H1 (cell line): Measurements from ENCODE around the gene NR2F2. TPM values are rescaled to one million over a fixed set of nuclear protein-coding genes. Genes with fewer than 3 reads are reported as not detected.

Source experiments
- CTCF ChIA-PET: fragments of 300-600 bp; sonication (Branson Sonifier 250); formaldehyde crosslinking; loops from one replicate; lab custom pipeline; 2021; ENCODE audit not compliant: partially characterized antibody; lab: Charles Lee
- POLR2A ChIA-PET: fragments of 300-600 bp; sonication (Branson Sonifier 250); formaldehyde crosslinking; loops from one replicate; lab custom pipeline; 2021; ENCODE audit warnings: inconsistent platforms; ENCODE audit not compliant: partially characterized antibody; lab: Charles Lee
- DNase-seq, 2 experiments: peaks; one replicate each; pipeline versions ENCODE4 v3.0.0 to v3.0.0-alpha.2; 2010 to 2022; ENCODE audit warnings: low spot score in 2 of 2, low read depth in 1 of 2, mixed read lengths in 1 of 2
- FAIRE-seq: peaks from 2 replicates; lab custom pipeline; 2011; peaks lifted over from hg19 to GRCh38; lab: Jason Lieb, UNC
- H2AFZ ChIP-seq: 2 replicates; pipeline ENCODE4 v1.8.1; 2012; ENCODE audit warnings: low read length, inconsistent platforms
- H2AK5ac ChIP-seq: 2 replicates; pipeline ENCODE4 v1.6.1; 2013; ENCODE audit warnings: low read depth, low read length
- H2BK120ac ChIP-seq: replicated peaks from 2 replicates; pipeline ENCODE3; 2013; ENCODE audit warnings: low read depth, low read length, inconsistent platforms
- H2BK12ac ChIP-seq: 2 replicates; pipeline ENCODE4 v1.6.1; 2013; ENCODE audit warnings: low read depth, low read length
- H2BK15ac ChIP-seq: 2 replicates; pipeline ENCODE4 v1.6.1; 2013; ENCODE audit warnings: low read length
- H2BK20ac ChIP-seq: 2 replicates; pipeline ENCODE4 v1.6.1; 2013; ENCODE audit warnings: low read length
- H2BK5ac ChIP-seq: 2 replicates; pipeline ENCODE4 v1.6.1; 2013; ENCODE audit warnings: low read depth, low read length
- H3K14ac ChIP-seq: 2 replicates; pipeline ENCODE4 v1.6.1; 2013; ENCODE audit warnings: inconsistent platforms; ENCODE audit not compliant: insufficient read length
- H3K18ac ChIP-seq: 2 replicates; pipeline ENCODE4 v1.6.1; 2013; ENCODE audit warnings: low read length; ENCODE audit errors: extremely low read depth
- H3K23ac ChIP-seq: 2 replicates; pipeline ENCODE4 v1.6.1; 2013; ENCODE audit warnings: inconsistent platforms; ENCODE audit not compliant: insufficient read length
- H3K23me2 ChIP-seq: 2 replicates; pipeline ENCODE4 v1.6.1; 2013; ENCODE audit warnings: low read depth, low read length
- H3K27ac ChIP-seq: 2 replicates; pipeline ENCODE4 v1.6.1; 2011; ENCODE audit warnings: low read depth, low read length, inconsistent platforms
- H3K27me3 ChIP-seq, 4 experiments: replicated peaks in 1 of 4; 1 replicate in 1 of 4; 2 replicates in 3 of 4; pipeline versions ENCODE4 v1.6.1 to v1.8.1; 2011 to 2013; ENCODE audit warnings: low read length in 3 of 4, mild to moderate bottlenecking in 3 of 4, inconsistent platforms in 2 of 4, mixed read lengths in 2 of 4, moderate library complexity in 1 of 4; ENCODE audit not compliant: control insufficient read depth in 3 of 4, insufficient read depth in 3 of 4; ENCODE audit errors: extremely low read depth in 1 of 4
- H3K36me3 ChIP-seq, 4 experiments: 2 replicates each; pipeline versions ENCODE4 v1.6.1 to v1.8.1; 2011 to 2013; ENCODE audit warnings: mild to moderate bottlenecking in 4 of 4, low read length in 3 of 4, moderate library complexity in 2 of 4, control low read depth in 1 of 4, inconsistent platforms in 1 of 4; ENCODE audit not compliant: insufficient read depth in 4 of 4, control insufficient read depth in 2 of 4
- H3K4ac ChIP-seq: replicated peaks from 2 replicates; pipeline ENCODE3; 2013; ENCODE audit warnings: low read length, low read depth, mixed read lengths, inconsistent platforms; ENCODE audit not compliant: insufficient read length
- H3K4me1 ChIP-seq, 4 experiments: replicated peaks in 1 of 4; 1 replicate in 1 of 4; 2 replicates in 3 of 4; pipeline versions ENCODE4 v1.6.1 to v1.8.1; 2011 to 2013; ENCODE audit warnings: low read length in 3 of 4, inconsistent platforms in 2 of 4, mixed read lengths in 1 of 4; ENCODE audit not compliant: insufficient read depth in 4 of 4, control insufficient read depth in 3 of 4
- H3K4me2 ChIP-seq, 2 experiments: 2 replicates each; pipeline versions ENCODE4 v1.6.1 to v1.8.1; 2011 to 2013; ENCODE audit warnings: low read depth in 2 of 2, low read length in 2 of 2, control low read depth in 1 of 2, inconsistent platforms in 1 of 2, mild to moderate bottlenecking in 1 of 2; ENCODE audit not compliant: insufficient read depth in 1 of 2
- H3K4me3 ChIP-seq, 4 experiments: fragments of 200-600, 300-600 bp in 1 of 4; sonication (generic), shearing (Covaris generic), sonication (Bioruptor Twin) in 1 of 4; 2 replicates each; pipeline versions ENCODE4 v1.5.1 to v1.8.1; 2011 to 2016; ENCODE audit warnings: low read length in 4 of 4, low read depth in 3 of 4, control low read depth in 2 of 4, inconsistent platforms in 2 of 4, mild to moderate bottlenecking in 2 of 4, mixed read lengths in 1 of 4, moderate library complexity in 1 of 4; ENCODE audit not compliant: insufficient read depth in 2 of 4; ENCODE audit errors: extremely low read depth in 1 of 4
- H3K56ac ChIP-seq: replicated peaks from 2 replicates; pipeline ENCODE3; 2013; ENCODE audit warnings: low read depth, mild to moderate bottlenecking, mixed read lengths, low read length, inconsistent platforms; ENCODE audit not compliant: insufficient read length
- H3K79me1 ChIP-seq: 2 replicates; pipeline ENCODE4 v1.6.1; 2013; ENCODE audit warnings: low read depth, low read length, control low read depth
- H3K79me2 ChIP-seq, 2 experiments: 2 replicates each; pipeline versions ENCODE4 v1.6.1 to v1.8.1; 2012 to 2013; ENCODE audit warnings: low read length in 2 of 2, mild to moderate bottlenecking in 2 of 2, inconsistent platforms in 1 of 2; ENCODE audit not compliant: insufficient read depth in 2 of 2, control insufficient read depth in 1 of 2
- H3K9ac ChIP-seq, 4 experiments: replicated peaks in 1 of 4; 1 replicate in 1 of 4; 2 replicates in 3 of 4; pipeline versions ENCODE4 v1.6.1 to v1.8.1; 2011 to 2013; ENCODE audit warnings: low read depth in 3 of 4, low read length in 3 of 4, control low read depth in 2 of 4, mild to moderate bottlenecking in 2 of 4, moderate library complexity in 2 of 4, inconsistent platforms in 1 of 4; ENCODE audit errors: extremely low read depth in 1 of 4
- H3K9me3 ChIP-seq, 2 experiments: 2 replicates each; pipeline versions ENCODE4 v1.6.1 to v1.8.1; 2012 to 2013; ENCODE audit warnings: mild to moderate bottlenecking in 2 of 2, moderate library complexity in 2 of 2, control low read depth in 1 of 2, inconsistent platforms in 1 of 2, low read depth in 1 of 2, low read length in 1 of 2, mixed read lengths in 1 of 2; ENCODE audit not compliant: insufficient read depth in 2 of 2
- H4K20me1 ChIP-seq, 2 experiments: replicated peaks in 1 of 2; 2 replicates each; pipeline versions ENCODE3 to v1.8.1; 2011 to 2013; ENCODE audit warnings: inconsistent platforms in 2 of 2, low read length in 2 of 2, mild to moderate bottlenecking in 1 of 2; ENCODE audit not compliant: insufficient read depth in 2 of 2, control insufficient read depth in 1 of 2
- H4K5ac ChIP-seq: 2 replicates; pipeline ENCODE4 v1.6.1; 2013; ENCODE audit warnings: low read length, low read depth, mixed read lengths, inconsistent platforms; ENCODE audit not compliant: insufficient read length
- H4K8ac ChIP-seq: 2 replicates; pipeline ENCODE4 v1.8.0; 2013; ENCODE audit warnings: mild to moderate bottlenecking, moderate library complexity, low read length, inconsistent platforms; ENCODE audit not compliant: insufficient read depth; ENCODE audit errors: extremely low read depth
- H4K91ac ChIP-seq: replicated peaks from 2 replicates; pipeline ENCODE3; 2013; ENCODE audit warnings: low read length, mixed read lengths, inconsistent platforms; ENCODE audit not compliant: insufficient read length
- CHD1 ChIP-seq: IDR thresholded peaks from 2 replicates; pipeline ENCODE4 v1.6.1; 2012; ENCODE audit warnings: low read depth, low read length, improper control_type of control experiment
- EZH2 ChIP-seq: fragments of 200-600 bp; sonication (generic); IDR thresholded peaks from 2 replicates; pipeline ENCODE4 v1.7.1; 2012; ENCODE audit warnings: low read depth, mild to moderate bottlenecking, moderate library complexity, low read length, inconsistent platforms; ENCODE audit not compliant: severe bottlenecking
- NANOG ChIP-seq: IDR thresholded peaks from 2 replicates; pipeline ENCODE4 v1.6.1; 2011; ENCODE audit warnings: low read length, low read depth, mild to moderate bottlenecking, inconsistent platforms; ENCODE audit not compliant: insufficient read depth, poor library complexity, severe bottlenecking
- RBBP5 ChIP-seq: IDR thresholded peaks from 2 replicates; pipeline ENCODE4 v1.7.1; 2012; ENCODE audit warnings: low read depth, mild to moderate bottlenecking, inconsistent platforms, low read length, moderate library complexity, borderline replicate concordance
- SIN3A ChIP-seq, 2 experiments: IDR thresholded peaks in 1 of 2; conservative IDR thresholded peaks in 1 of 2; 2 replicates each; pipeline ENCODE4 v1.6.1; 2011 to 2012; ENCODE audit warnings: low read length in 2 of 2, improper control_type of control experiment in 1 of 2, low read depth in 1 of 2, mild to moderate bottlenecking in 1 of 2
- SIRT6 ChIP-seq: IDR thresholded peaks from one replicate; pipeline ENCODE4 v1.7.1; 2012; ENCODE audit warnings: low read length, inconsistent platforms
- SRF ChIP-seq: IDR thresholded peaks from 2 replicates; pipeline ENCODE4 v1.6.1; 2011; ENCODE audit warnings: mild to moderate bottlenecking, low read depth, low read length, moderate library complexity
- USF2 ChIP-seq: IDR thresholded peaks from 2 replicates; pipeline ENCODE4 v1.6.1; 2011; ENCODE audit warnings: low read length, improper control_type of control experiment
- YY1 ChIP-seq: IDR thresholded peaks from 2 replicates; pipeline ENCODE4 v1.6.1; 2011; ENCODE audit warnings: low read depth, mild to moderate bottlenecking, low read length
- WGBS, 2 experiments: shearing (Covaris generic) in 1 of 2; methylation state at CpG; one replicate each; pipeline versions ENCODE4 v1.1.6 to v1.1.7; 2013 to 2015; ENCODE audit warnings: low lambda C conversion rate in 2 of 2, mixed read lengths in 2 of 2, inconsistent platforms in 1 of 2, low coverage in 1 of 2, missing lambda C conversion rate in 1 of 2; ENCODE audit not compliant: insufficient replicate concordance in 2 of 2, insufficient coverage in 1 of 2, insufficient read length in 1 of 2; ENCODE audit errors: extremely low coverage in 1 of 2, missing lambda C conversion rate in 1 of 2; 5-methylcytosine and 5-hydroxymethylcytosine counted together
- polyA plus RNA-seq, 7 experiments: library from polyadenylated mRNA; depleted of rRNA in 3 of 7; stranded (reverse) in 5 of 7; unstranded in 2 of 7; fragments of >200 nt in 5 of 7; fragments of 200-250 nt in 2 of 7; gene quantifications; 1 replicate in 5 of 7; 2 replicates in 1 of 7; 4 replicates in 1 of 7; pipeline versions ENCODE4 v1.2.1 to v1.2.3, GENCODE V29; 2011 to 2013; ENCODE audit warnings: missing spikeins in 2 of 7, mixed read lengths in 2 of 7
- total RNA-seq: library from RNA; stranded (reverse); fragmentation: NEBNext Ultra II Directional; extraction: Animal tissue kit (Norgen Biotek cat#: 25700); gene quantifications from 2 replicates; pipeline ENCODE4 v1.2.1, GENCODE V29; 2021

NR2F2 gene
- total and polyA plus RNA-seq, 2 of the 8 experiments (the other 6 are each of a cell fraction or from before 2014, with no cell fraction given), result 0.03 TPM; not detected in 1

- Histone ChIP-seq H3K4me3 (peak overlapping the region; percentile 7 to 56 (median 20); a peak in 5 of 8 replicates), H2BK5ac (no peak overlapping the region), H3K4me1 (peaks cover 0 to 27% (median 14%) of the 10 kb centered on the region in 4 experiments; a peak in 5 of 7 replicates), H3K79me2 (no peaks in the 10 kb centered on the region), H3K56ac (no peak overlapping the region), H3K4me2 (peak overlapping the region; percentile 78 to 81), H2AFZ (no peak overlapping the region), H4K5ac (no peak overlapping the region), H3K4ac (no peak overlapping the region), H2BK15ac (peak overlapping the region; percentile 72; the same call in 1 of the 2 replicates), H4K8ac (no peak overlapping the region), H3K14ac (no peak overlapping the region), H2BK20ac (no peak overlapping the region), H3K9ac (no peak overlapping the region), H4K20me1 (peaks cover 30 to 31% of the 10 kb centered on the region in 2 experiments), H3K36me3 (no peaks in the 10 kb centered on the region), H3K18ac (no peak overlapping the region), H3K9me3 (no peaks in the 10 kb centered on the region), H4K91ac (no peak overlapping the region), H3K27ac (no peak overlapping the region), H3K79me1 (no peaks in the 10 kb centered on the region), H2AK5ac (no peak overlapping the region), H3K23me2 (peaks cover 4% of the 10 kb centered on the region; the same call in 1 of the 2 replicates), H2BK12ac (no peak overlapping the region), H2BK120ac (no peak overlapping the region), H3K27me3 (peaks cover 95 to 100% (median 98%) of the 10 kb centered on the region in 4 experiments), H3K23ac (no peak overlapping the region)
- POLR2A ChIA-PET, result interaction anchor here (1.2 to 1.7 kb wide), 5 partner anchors 16 to 55 kb away, joined by 3 to 9 read pairs (median 4); no protein-coding TSS in a partner anchor
- 6% methylated on average over 33 of the region's 34 CpGs; no CpG with 5 or more reads in 1 of the 2 experiments for WGBS, 2 experiments
- FAIRE-seq (no peak), DNase-seq (peak in 1 of 2 experiments; percentile 82)
- CTCF ChIA-PET, result interaction anchor here (0.6 to 3.0 kb wide), 15 partner anchors 8 to 1395 kb away, joined by 3 to 16 read pairs (median 4); no protein-coding TSS in a partner anchor
- TF ChIP-seq SRF, result no peak
- TF ChIP-seq SIN3A (conservative IDR thresholded peaks at IDR 0.05 in 1 of 2, IDR thresholded peaks at IDR 0.05 in 1 of 2; ENCODE audit: low read depth in 1 of 2, low read length in 2 of 2), result no peak
- TF ChIP-seq NANOG, result no peak
- no peak for TF ChIP-seq YY1
- no peak for TF ChIP-seq SIRT6
- TF ChIP-seq CHD1, result no peak
- TF ChIP-seq RBBP5, result 0 out of 2 replicates have a peak, but pooled peaks have one; percentile 20
- TF ChIP-seq USF2, result no peak
- peak; percentile 91 for TF ChIP-seq EZH2
Observed at GRCh38 chr15:96361309-96362010, 31.0 kb downstream of the NR2F2 start.
